HL-60 (cell line): ENCODE data around the gene OR5B12.

ENCODE experiments used
- CTCF ChIP-seq: IDR thresholded peaks from one replicate; pipeline ENCODE4 v1.5.1; 2011; ENCODE audit warnings: low read length, control low read depth, inconsistent platforms; ENCODE audit not compliant: insufficient read depth
- GABPA ChIP-seq: IDR thresholded peaks from 2 replicates; pipeline ENCODE4 v1.6.1; 2012; ENCODE audit warnings: low read depth
- POLR2AphosphoS5 ChIP-seq: IDR thresholded peaks from 2 replicates; pipeline ENCODE4 v1.6.1; 2012; ENCODE audit warnings: low read depth
- REST ChIP-seq: IDR thresholded peaks from 2 replicates; pipeline ENCODE4 v1.6.1; 2012; ENCODE audit warnings: low read depth; ENCODE audit not compliant: insufficient replicate concordance
- SPI1 ChIP-seq: IDR thresholded peaks from 2 replicates; pipeline ENCODE4 v1.6.1; 2012; ENCODE audit warnings: low read depth, mild to moderate bottlenecking, borderline replicate concordance

GRCh38 chr11:58446294-58446693 lies 4.3 kb upstream of the OR5B12 start:
- TF ChIP-seq CTCF (no peak), POLR2AphosphoS5 (no peak), REST (no peak), SPI1 (no peak), GABPA (no peak)
